Colonic mucosa (tissue), 4 donors: Measurements from ENCODE around the gene ETV6. TPM values are rescaled to one million over a fixed set of nuclear protein-coding genes. Genes with fewer than 3 reads are reported as not detected.

Experiments used
- DNase-seq: peaks from one replicate; pipeline ENCODE4 v3.0.0-alpha.2; 2020
- H3K27ac ChIP-seq: fragments of 200-600 bp; one replicate; pipeline ENCODE4 v1.8.0; 2021
- H3K27me3 ChIP-seq: fragments of 200-600 bp; one replicate; pipeline ENCODE4 v1.8.0; 2021
- H3K36me3 ChIP-seq: fragments of 200-600 bp; one replicate; pipeline ENCODE4 v1.8.0; 2021
- H3K4me1 ChIP-seq: fragments of 200-600 bp; one replicate; pipeline ENCODE4 v1.8.0; 2021; ENCODE audit warnings: mild to moderate bottlenecking
- H3K4me3 ChIP-seq: fragments of 200-600 bp; one replicate; pipeline ENCODE4 v1.8.0; 2021
- H3K9ac ChIP-seq, 2 donors: one replicate each; pipeline ENCODE4 v1.7.0; 2013; ENCODE audit warnings: control low read depth in 2 of 2, low read depth in 2 of 2, low read length in 2 of 2
- H3K9me3 ChIP-seq: fragments of 200-600 bp; one replicate; pipeline ENCODE4 v1.8.0; 2021
- intact Hi-C: fragments of 100-400 bp; cut with DNase I; formaldehyde crosslinking; loops from one replicate; pipeline ENCODE4 v1.14.1; 2022
- total RNA-seq, 2 donors: library from RNA; stranded (reverse); fragmentation: NEBNext Ultra II Directional in 1 of 2; extraction: Animal tissue kit (Norgen Biotek cat#: 25700) in 1 of 2; gene quantifications; one replicate each; pipeline ENCODE4 v1.2.1, GENCODE V29; 2021
- TF ChIP-seq, protein P1 (sequence below): fragments of 200-600 bp; IDR thresholded peaks from one replicate; pipeline ENCODE4 v1.8.0; 2022; ENCODE audit warnings: antibody characterized with exemption, mild to moderate bottlenecking
- donor health status: healthy.
- donor health status: DM: no; HTN: no; CAD: no.
- donor health status: DM: no; HTN: no; CAD: no.

Gene ETV6
- total RNA-seq, 2 donors from 2014 or later: 49.2 to 73.1 TPM

DNA sequence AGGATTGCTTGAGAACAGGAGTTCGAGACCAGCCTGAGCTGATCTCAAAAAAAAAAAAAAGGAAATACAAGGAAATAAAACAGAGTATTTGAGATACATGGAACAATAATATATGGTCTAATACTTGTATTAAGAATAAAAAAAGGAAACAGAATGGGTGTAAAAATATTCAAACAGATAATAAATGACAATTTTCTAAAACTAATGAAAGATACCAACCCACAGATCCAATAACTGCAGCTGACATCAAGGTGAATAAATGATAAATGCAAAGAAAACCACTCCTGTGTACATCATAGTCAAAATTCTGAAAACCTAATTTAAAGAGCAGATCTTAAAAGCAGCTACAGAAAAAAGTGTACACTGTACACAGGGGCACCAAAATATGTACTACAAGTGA, 4.1 kb upstream of the ETV6 start:
- DNase-seq: no peak
- no peaks in the 10 kb centered on the region for H3K9me3 ChIP-seq
- no peak overlapping the region for H3K27ac ChIP-seq
- no peaks in the 10 kb centered on the region for H3K27me3 ChIP-seq
- H3K4me1 ChIP-seq: no peaks in the 10 kb centered on the region
- TF ChIP-seq, protein P1, sequence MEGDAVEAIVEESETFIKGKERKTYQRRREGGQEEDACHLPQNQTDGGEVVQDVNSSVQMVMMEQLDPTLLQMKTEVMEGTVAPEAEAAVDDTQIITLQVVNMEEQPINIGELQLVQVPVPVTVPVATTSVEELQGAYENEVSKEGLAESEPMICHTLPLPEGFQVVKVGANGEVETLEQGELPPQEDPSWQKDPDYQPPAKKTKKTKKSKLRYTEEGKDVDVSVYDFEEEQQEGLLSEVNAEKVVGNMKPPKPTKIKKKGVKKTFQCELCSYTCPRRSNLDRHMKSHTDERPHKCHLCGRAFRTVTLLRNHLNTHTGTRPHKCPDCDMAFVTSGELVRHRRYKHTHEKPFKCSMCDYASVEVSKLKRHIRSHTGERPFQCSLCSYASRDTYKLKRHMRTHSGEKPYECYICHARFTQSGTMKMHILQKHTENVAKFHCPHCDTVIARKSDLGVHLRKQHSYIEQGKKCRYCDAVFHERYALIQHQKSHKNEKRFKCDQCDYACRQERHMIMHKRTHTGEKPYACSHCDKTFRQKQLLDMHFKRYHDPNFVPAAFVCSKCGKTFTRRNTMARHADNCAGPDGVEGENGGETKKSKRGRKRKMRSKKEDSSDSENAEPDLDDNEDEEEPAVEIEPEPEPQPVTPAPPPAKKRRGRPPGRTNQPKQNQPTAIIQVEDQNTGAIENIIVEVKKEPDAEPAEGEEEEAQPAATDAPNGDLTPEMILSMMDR: no peak
- H3K9ac ChIP-seq: no peak overlapping the region
- H3K4me3 ChIP-seq: no peak overlapping the region
- intact Hi-C loops: no loop called here
- H3K36me3 ChIP-seq: no peaks in the 10 kb centered on the region

DNA sequence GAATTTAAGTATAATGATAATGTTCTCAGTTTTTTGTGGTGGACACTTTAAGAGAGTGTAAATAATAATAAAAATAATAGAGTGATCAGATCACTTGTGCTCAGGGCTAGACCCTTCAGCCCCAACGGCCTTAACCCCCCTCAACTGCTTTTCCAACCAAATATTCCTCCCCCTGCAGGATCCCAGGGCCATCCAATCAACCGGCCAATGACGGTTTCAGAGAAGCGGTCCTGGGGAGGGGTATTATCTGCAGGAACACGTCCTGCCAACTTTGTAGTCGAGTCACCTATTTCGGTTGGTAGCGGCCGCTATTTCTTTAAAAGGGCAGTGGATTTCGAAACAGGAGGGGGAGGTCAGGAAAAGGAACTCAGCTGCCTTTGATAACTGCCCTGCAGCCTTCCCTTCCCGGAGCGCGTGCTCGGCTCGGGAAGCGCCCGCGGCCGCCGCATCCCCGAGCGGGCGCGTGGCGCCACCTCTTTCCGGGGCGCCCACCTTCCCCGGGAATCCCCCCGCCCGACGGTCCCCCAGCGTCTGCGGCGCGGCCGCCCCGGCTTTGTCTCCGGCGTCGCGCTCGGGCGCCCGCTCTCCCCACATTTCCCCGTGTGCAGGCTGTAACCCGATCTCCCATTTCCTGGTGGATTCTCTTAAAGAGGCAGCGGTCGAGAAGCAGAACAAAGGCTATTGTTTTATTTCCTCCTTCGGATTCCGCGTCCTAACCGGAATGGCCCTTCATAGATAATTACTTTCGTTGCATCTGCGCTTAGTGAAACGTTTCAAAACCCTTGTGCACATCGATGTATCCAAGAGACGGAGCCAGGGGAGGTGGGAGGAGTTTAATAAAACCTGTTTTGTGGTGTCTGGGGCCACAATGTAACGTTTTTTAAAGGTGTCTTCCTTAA, 711 bp upstream of the ETV6 start:
- peak; percentile 81 for DNase-seq
- Histone ChIP-seq H3K9me3 (no peaks in the 10 kb centered on the region), H3K4me1 (peaks cover 5% of the 10 kb centered on the region), H3K36me3 (no peaks in the 10 kb centered on the region), H3K27ac (peak overlapping the region; percentile 97), H3K9ac (peak overlapping the region; percentile 65 to 80), H3K4me3 (peak overlapping the region; percentile 67), H3K27me3 (no peaks in the 10 kb centered on the region)
- intact Hi-C loops: no loop called here
- TF ChIP-seq, protein P1: no peak

DNA sequence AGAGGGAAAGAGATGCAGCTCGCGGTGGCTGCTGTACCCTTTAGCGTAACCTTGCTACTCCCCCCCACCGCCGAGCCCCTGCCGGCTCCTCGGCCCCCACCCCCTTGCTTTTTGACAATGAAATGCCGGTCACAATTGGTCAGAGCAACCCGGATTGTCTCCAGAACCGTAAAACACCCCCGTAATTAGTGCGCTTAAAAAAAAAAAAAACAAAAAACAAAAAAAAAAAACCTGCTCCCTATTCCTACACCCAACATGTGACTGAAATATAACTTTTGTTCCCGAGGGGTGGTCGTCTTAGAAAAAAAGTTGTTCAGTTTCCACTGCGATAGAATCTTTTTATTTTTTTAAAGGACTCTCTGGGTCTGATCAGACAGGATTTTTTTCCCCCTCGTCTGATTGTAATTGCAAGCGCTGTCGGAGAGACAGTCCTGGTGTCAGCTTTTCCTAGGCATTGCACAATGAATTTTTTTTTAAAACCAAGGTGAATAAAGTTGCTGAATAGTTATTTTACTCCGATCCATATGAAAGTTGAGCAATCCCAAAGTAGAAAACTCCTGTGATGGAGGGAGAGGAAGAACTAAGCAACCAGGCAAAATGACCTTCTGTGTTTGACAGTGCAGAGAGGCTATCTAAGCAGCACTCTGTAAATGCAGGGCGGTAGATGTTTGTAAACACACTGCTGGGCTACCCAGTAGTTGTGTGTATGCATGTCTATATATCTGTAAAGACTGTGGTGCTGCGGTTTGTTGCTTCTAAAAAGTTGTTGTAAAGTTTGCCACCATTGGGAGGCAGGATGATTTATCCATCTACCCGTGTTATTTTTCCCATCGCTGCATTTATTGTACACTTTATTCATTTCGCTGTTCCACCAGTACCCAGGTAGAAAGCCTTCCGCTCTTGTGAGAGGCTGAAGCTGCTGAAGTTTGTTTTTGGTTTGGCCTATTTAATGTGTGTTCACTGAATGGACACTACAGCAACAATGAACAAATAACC, 1.1 kb downstream of the ETV6 start:
- Histone ChIP-seq H3K4me3 (peak overlapping the region; percentile 67), H3K9me3 (no peaks in the 10 kb centered on the region), H3K27me3 (no peaks in the 10 kb centered on the region), H3K4me1 (peaks cover 5% of the 10 kb centered on the region), H3K36me3 (no peaks in the 10 kb centered on the region), H3K27ac (peak overlapping the region; percentile 97), H3K9ac (peak overlapping the region; percentile 76 to 93)
- intact Hi-C loops: loop anchor here (5.0 kb wide), 1 partner anchor 82 kb away; no protein-coding TSS in a partner anchor
- peak; percentile 53 for DNase-seq
- TF ChIP-seq, protein P1: no peak

DNA sequence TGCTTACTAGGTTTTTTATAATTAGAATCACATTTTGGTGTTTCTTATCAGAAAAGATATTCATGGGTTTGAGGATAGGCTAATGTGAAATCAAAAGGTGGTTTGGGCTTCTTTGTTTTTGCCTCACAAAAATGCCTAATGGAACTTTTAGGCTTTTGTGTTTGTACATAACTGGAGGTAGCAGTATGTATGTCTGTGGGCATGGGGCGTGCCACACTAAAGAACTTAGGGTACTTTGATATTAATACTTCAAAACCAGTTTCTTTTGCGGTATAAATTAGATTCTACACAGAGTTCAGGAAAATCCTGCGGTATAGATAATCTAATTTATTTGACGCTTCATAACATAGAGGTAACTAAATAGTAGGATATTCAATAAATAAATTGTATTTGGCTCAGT, 1.9 kb downstream of the ETV6 start:
- peak overlapping the region; percentile 54 to 76 for H3K9ac ChIP-seq
- peak overlapping the region; percentile 97 for H3K27ac ChIP-seq
- no peaks in the 10 kb centered on the region for H3K9me3 ChIP-seq
- intact Hi-C loops: loop anchor here (5.0 kb wide), 1 partner anchor 81 kb away; no protein-coding TSS in a partner anchor
- no peak for DNase-seq
- H3K27me3 ChIP-seq: no peaks in the 10 kb centered on the region
- H3K4me3 ChIP-seq: peak overlapping the region; percentile 67
- no peaks in the 10 kb centered on the region for H3K36me3 ChIP-seq
- TF ChIP-seq, protein P1: no peak
- H3K4me1 ChIP-seq: peaks cover 5% of the 10 kb centered on the region

DNA sequence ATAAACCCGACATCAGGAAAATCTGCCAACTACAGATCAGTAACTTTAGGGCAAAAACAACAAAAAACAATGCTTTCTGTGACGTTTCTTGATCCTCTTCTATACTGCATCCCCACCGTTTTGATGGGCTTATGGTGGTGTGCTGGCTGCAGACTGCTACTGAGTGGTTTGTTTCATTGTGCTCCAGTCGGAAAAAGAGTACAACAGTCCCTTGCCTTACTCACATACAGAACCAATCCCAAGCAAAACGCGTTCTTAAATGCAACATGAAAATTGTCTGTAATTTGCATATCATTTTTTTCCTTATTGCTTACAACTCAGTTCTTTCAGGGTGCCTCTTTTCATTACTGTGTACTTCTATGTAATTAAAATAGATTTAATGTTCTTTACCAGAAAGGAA, 2.3 kb downstream of the ETV6 start:
- no peak for DNase-seq
- peak overlapping the region; percentile 54 to 76 for H3K9ac ChIP-seq

More for the DNA sequence above, 2.3 kb downstream of the ETV6 start:
- TF ChIP-seq, protein P1: no peak
- H3K4me1 ChIP-seq: peaks cover 5% of the 10 kb centered on the region
- peak overlapping the region; percentile 97 for H3K27ac ChIP-seq
- peak overlapping the region; percentile 67 for H3K4me3 ChIP-seq
- no peaks in the 10 kb centered on the region for H3K9me3 ChIP-seq
- no peaks in the 10 kb centered on the region for H3K27me3 ChIP-seq
- H3K36me3 ChIP-seq: no peaks in the 10 kb centered on the region
- intact Hi-C loops: loop anchor here (5.0 kb wide), 1 partner anchor 81 kb away; no protein-coding TSS in a partner anchor
